Neural cell (in vitro differentiated cells): ENCODE measurements around the gene CRYAB. TPM values are rescaled to one million over a fixed set of nuclear protein-coding genes. Genes with fewer than 3 reads are reported as not detected.

Experiments
- H2AFZ ChIP-seq: fragments of 200-600, 300-800 bp; sonication (generic), shearing (Covaris generic); 2 replicates; pipeline ENCODE4 v1.6.0; 2014; ENCODE audit warnings: low read depth, mild to moderate bottlenecking, antibody characterized with exemption, low read length, moderate library complexity
- H3F3A ChIP-seq: fragments of 200-600 bp; shearing (Covaris generic); 2 replicates; pipeline ENCODE4 v1.6.1; 2016; ENCODE audit warnings: mild to moderate bottlenecking, moderate library complexity, mixed read lengths, antibody characterized with exemption, low read length; ENCODE audit not compliant: insufficient read depth, poor library complexity, severe bottlenecking
- H3K27ac ChIP-seq: fragments of 200-600, 300-800 bp; sonication (generic), shearing (Covaris generic); 2 replicates; pipeline ENCODE4 v1.5.1; 2014; ENCODE audit warnings: mild to moderate bottlenecking, low read length, moderate library complexity
- H3K27me3 ChIP-seq: fragments of 300-800, 200-600 bp; sonication (generic), shearing (Covaris generic); 2 replicates; pipeline ENCODE4 v1.6.0; 2014; ENCODE audit warnings: mild to moderate bottlenecking, low read depth, low read length, moderate library complexity; ENCODE audit not compliant: insufficient read depth
- H3K36me3 ChIP-seq: fragments of 300-800, 200-600 bp; sonication (generic), shearing (Covaris generic); 2 replicates; pipeline ENCODE4 v1.5.1; 2014; ENCODE audit warnings: mild to moderate bottlenecking, antibody characterized with exemption, low read length, moderate library complexity; ENCODE audit not compliant: insufficient read depth
- H3K4me2 ChIP-seq: fragments of 300-800, 200-600 bp; sonication (generic), shearing (Covaris generic); 2 replicates; pipeline ENCODE4 v1.6.0; 2014; ENCODE audit warnings: mild to moderate bottlenecking, low read length
- H3K4me3 ChIP-seq: fragments of 300-800, 200-600 bp; sonication (generic), shearing (Covaris generic); 2 replicates; pipeline ENCODE4 v1.5.1; 2014; ENCODE audit warnings: mild to moderate bottlenecking, low read length, moderate library complexity
- H3K79me2 ChIP-seq: fragments of 200-600 bp; shearing (Covaris generic); replicated peaks from 2 replicates; pipeline ENCODE4 v1.6.0; 2014; ENCODE audit warnings: mild to moderate bottlenecking, low read length, moderate library complexity; ENCODE audit not compliant: insufficient read depth
- H3K9ac ChIP-seq: fragments of 300-800, 200-600 bp; sonication (generic), shearing (Covaris generic); 2 replicates; pipeline ENCODE4 v1.6.1; 2016; ENCODE audit warnings: mild to moderate bottlenecking, low read length, mixed read lengths
- H3K9me2 ChIP-seq: fragments of 200-600 bp; shearing (Covaris generic); 2 replicates; pipeline ENCODE4 v1.6.1; 2016; ENCODE audit warnings: mild to moderate bottlenecking, low read length, mixed read lengths; ENCODE audit not compliant: insufficient read depth
- H3K9me3 ChIP-seq: fragments of 200-600, 300-800 bp; sonication (generic), shearing (Covaris generic); 2 replicates; pipeline ENCODE4 v1.6.1; 2016; ENCODE audit warnings: mild to moderate bottlenecking, mixed run types, low read length, moderate library complexity, mixed read lengths
- H4K20me1 ChIP-seq: fragments of 200-600 bp; shearing (Covaris generic); 2 replicates; pipeline ENCODE4 v1.6.1; 2016; ENCODE audit warnings: mild to moderate bottlenecking, mixed run types; ENCODE audit not compliant: insufficient read depth
- CTCF ChIP-seq: fragments of 450-650 bp; IDR thresholded peaks from 2 replicates; pipeline ENCODE4 v1.5.1; 2014; ENCODE audit warnings: antibody characterized with exemption, mild to moderate bottlenecking, moderate library complexity; ENCODE audit not compliant: poor library complexity, severe bottlenecking
- EP300 ChIP-seq: fragments of 450-650 bp; conservative IDR thresholded peaks from 2 replicates; pipeline ENCODE4 v1.6.1; 2014; ENCODE audit warnings: antibody characterized with exemption, mild to moderate bottlenecking, moderate library complexity; ENCODE audit not compliant: poor library complexity, severe bottlenecking
- EZH2 ChIP-seq: fragments of 200-600, 300-800 bp; shearing (Covaris generic), sonication (generic); IDR thresholded peaks from 2 replicates; pipeline ENCODE4 v1.6.1; 2014; ENCODE audit warnings: antibody characterized with exemption, low read length, borderline replicate concordance, mild to moderate bottlenecking; ENCODE audit not compliant: insufficient read depth, poor library complexity, severe bottlenecking
- MXI1 ChIP-seq: fragments of 450-650 bp; conservative IDR thresholded peaks from 2 replicates; pipeline ENCODE4 v1.6.1; 2014; ENCODE audit warnings: antibody characterized with exemption, mild to moderate bottlenecking; ENCODE audit not compliant: poor library complexity, severe bottlenecking
- POLR2AphosphoS5 ChIP-seq: IDR thresholded peaks from 2 replicates; pipeline ENCODE4 v1.6.1; 2012
- RAD21 ChIP-seq: fragments of 450-650 bp; conservative IDR thresholded peaks from 2 replicates; pipeline ENCODE4 v1.6.1; 2014; ENCODE audit warnings: antibody characterized with exemption, mild to moderate bottlenecking, moderate library complexity
- REST ChIP-seq: IDR thresholded peaks from 2 replicates; pipeline ENCODE4 v1.6.1; 2012; ENCODE audit warnings: borderline replicate concordance
- SMC3 ChIP-seq: fragments of 450-650 bp; conservative IDR thresholded peaks from 2 replicates; pipeline ENCODE4 v1.6.1; 2014; ENCODE audit warnings: antibody characterized with exemption, mild to moderate bottlenecking, moderate library complexity; ENCODE audit not compliant: poor library complexity
- TAF1 ChIP-seq: IDR thresholded peaks from 2 replicates; pipeline ENCODE4 v1.6.1; 2012; ENCODE audit warnings: low read depth
- polyA plus RNA-seq: library from polyadenylated mRNA; depleted of rRNA; stranded (reverse); fragments of >200 nt; gene quantifications from 2 replicates; pipeline ENCODE4 v1.2.3, GENCODE V29; 2014

Gene CRYAB
- polyA plus RNA-seq, 1 donor from 2014 or later, result not detected

- no peaks in the 10 kb centered on the region for H3K9me3 ChIP-seq
- no peaks in the 10 kb centered on the region for H3K9me2 ChIP-seq
- H3K79me2 ChIP-seq, result no peaks in the 10 kb centered on the region
- no peak overlapping the region for H2AFZ ChIP-seq
- H3K9ac ChIP-seq, result no peak overlapping the region
- no peaks in the 10 kb centered on the region for H3F3A ChIP-seq
- H3K27ac ChIP-seq, result no peak overlapping the region
- H3K27me3 ChIP-seq, result no peaks in the 10 kb centered on the region
- TF ChIP-seq REST, result no peak
- no peak for TF ChIP-seq CTCF
- TF ChIP-seq EP300, result no peak
- TF ChIP-seq MXI1, result no peak
- no peak for TF ChIP-seq POLR2AphosphoS5
- TF ChIP-seq RAD21, result no peak
- TF ChIP-seq TAF1, result no peak
- no peak for TF ChIP-seq SMC3
- TF ChIP-seq EZH2, result no peak
- H4K20me1 ChIP-seq, result no peaks in the 10 kb centered on the region
- no peak overlapping the region for H3K4me2 ChIP-seq
- no peak overlapping the region for H3K4me3 ChIP-seq
- H3K36me3 ChIP-seq, result no peaks in the 10 kb centered on the region
These were observed 5.7 kb upstream of the CRYAB start for GRCh38 chr11:111917312-111917711.

- no peaks in the 10 kb centered on the region for H3K79me2 ChIP-seq
- H4K20me1 ChIP-seq, result no peaks in the 10 kb centered on the region
- no peaks in the 10 kb centered on the region for H3K9me3 ChIP-seq
- no peaks in the 10 kb centered on the region for H3F3A ChIP-seq
- no peaks in the 10 kb centered on the region for H3K36me3 ChIP-seq
- H3K27ac ChIP-seq, result no peak overlapping the region
- no peaks in the 10 kb centered on the region for H3K9me2 ChIP-seq
- H3K9ac ChIP-seq, result no peak overlapping the region
- H3K4me2 ChIP-seq, result no peak overlapping the region
- H3K4me3 ChIP-seq, result no peak overlapping the region
- TF ChIP-seq MXI1 (no peak), CTCF (no peak), TAF1 (no peak), RAD21 (no peak), EP300 (no peak), POLR2AphosphoS5 (no peak), EZH2 (no peak), SMC3 (no peak), REST (no peak)
- H3K27me3 ChIP-seq, result no peaks in the 10 kb centered on the region
- H2AFZ ChIP-seq, result no peak overlapping the region
These were observed 5.2 kb upstream of the CRYAB start for GRCh38 chr11:111916768-111917167.
